Activated T-helper 1 cell treated with anti-CD3 and anti-CD28 coated beads, Interleukin-2, amount 50 U/mL, for 16 hours (primary cell): ENCODE data around the gene TMEM238L.

Source experiments
- DNase-seq, 2 donors: peaks; one replicate each; pipeline ENCODE4 v3.0.0-alpha.2; 2020; ENCODE audit warnings: low read depth in 1 of 2, low spot score in 1 of 2

Gene TMEM238L

GRCh38 chr17:10805911-10806310 lies 2.0 kb upstream of the TMEM238L start:
- DNase-seq: no peak

- no peak for DNase-seq
Measured at GRCh38 chr17:10804546-10804945, 647 bp upstream of the TMEM238L start.

- DNase-seq: no peak
Measured at GRCh38 chr17:10803350-10803749, 549 bp downstream of the TMEM238L start.

- DNase-seq: no peak
Measured at GRCh38 chr17:10802496-10803284, 1.2 kb downstream of the TMEM238L start.

GRCh38 chr17:10799407-10799806 lies 4.5 kb downstream of the TMEM238L start:
- DNase-seq: no peak

- DNase-seq: no peak
Measured at GRCh38 chr17:10798910-10799309, 5.0 kb downstream of the TMEM238L start.

- DNase-seq: no peak
Measured at GRCh38 chr17:10798332-10798749, 5.6 kb downstream of the TMEM238L start.

GRCh38 chr17:10797476-10798328 lies 6.2 kb downstream of the TMEM238L start:
- no peak for DNase-seq

GRCh38 chr17:10793816-10794215 lies 10.1 kb downstream of the TMEM238L start:
- no peak for DNase-seq

GRCh38 chr17:10793256-10793655 lies 10.6 kb downstream of the TMEM238L start:
- DNase-seq: no peak

- DNase-seq: no peak
Measured at GRCh38 chr17:10792151-10792550, 11.7 kb downstream of the TMEM238L start.

- DNase-seq: no peak
Measured at GRCh38 chr17:10790491-10791401, 13.2 kb downstream of the TMEM238L start.

GRCh38 chr17:10789694-10790271 lies 14.1 kb downstream of the TMEM238L start:
- no peak for DNase-seq

GRCh38 chr17:10787306-10788045 lies 16.4 kb downstream of the TMEM238L start:
- no peak for DNase-seq

- DNase-seq: no peak
Measured at GRCh38 chr17:10785295-10785694, 18.6 kb downstream of the TMEM238L start.

GRCh38 chr17:10779609-10780008 lies 24.3 kb downstream of the TMEM238L start:
- DNase-seq: no peak

GRCh38 chr17:10777890-10778289 lies 26.0 kb downstream of the TMEM238L start:
- DNase-seq: no peak

- no peak for DNase-seq
Measured at GRCh38 chr17:10777131-10777807, 26.6 kb downstream of the TMEM238L start.

- no peak for DNase-seq
Measured at GRCh38 chr17:10776381-10776780, 27.5 kb downstream of the TMEM238L start.
